Adipocyte (in vitro differentiated cells): ENCODE results near the gene VSNL1.
A peak's percentile ranks its signal among the peaks of the same experiment; 100 is the strongest.

Experiments used
- DNase-seq: peaks from one replicate; pipeline ENCODE4 v3.0.0-alpha.2; 2015; ENCODE audit warnings: low read depth
- H3K27me3 ChIP-seq: replicated peaks from 2 replicates; pipeline ENCODE4 v1.7.0; 2013; ENCODE audit warnings: mild to moderate bottlenecking, low read length, moderate library complexity; ENCODE audit not compliant: control insufficient read depth, insufficient read depth
- H3K36me3 ChIP-seq: 2 replicates; pipeline ENCODE4 v1.7.0; 2013; ENCODE audit warnings: low read length, mild to moderate bottlenecking, moderate library complexity; ENCODE audit not compliant: control insufficient read depth, insufficient read depth, severe bottlenecking
- H3K4me1 ChIP-seq: 2 replicates; pipeline ENCODE4 v1.7.0; 2013; ENCODE audit warnings: mild to moderate bottlenecking, low read length, moderate library complexity; ENCODE audit not compliant: control insufficient read depth, insufficient read depth
- H3K4me3 ChIP-seq: 2 replicates; pipeline ENCODE4 v1.7.0; 2013; ENCODE audit warnings: mild to moderate bottlenecking, low read length, moderate library complexity
- H3K9ac ChIP-seq: 2 replicates; pipeline ENCODE4 v1.7.0; 2013; ENCODE audit warnings: mild to moderate bottlenecking, low read length, moderate library complexity
- H3K9me3 ChIP-seq: 2 replicates; pipeline ENCODE4 v1.7.0; 2013; ENCODE audit warnings: mild to moderate bottlenecking, low read length, moderate library complexity; ENCODE audit not compliant: control insufficient read depth

The VSNL1 gene

DNA sequence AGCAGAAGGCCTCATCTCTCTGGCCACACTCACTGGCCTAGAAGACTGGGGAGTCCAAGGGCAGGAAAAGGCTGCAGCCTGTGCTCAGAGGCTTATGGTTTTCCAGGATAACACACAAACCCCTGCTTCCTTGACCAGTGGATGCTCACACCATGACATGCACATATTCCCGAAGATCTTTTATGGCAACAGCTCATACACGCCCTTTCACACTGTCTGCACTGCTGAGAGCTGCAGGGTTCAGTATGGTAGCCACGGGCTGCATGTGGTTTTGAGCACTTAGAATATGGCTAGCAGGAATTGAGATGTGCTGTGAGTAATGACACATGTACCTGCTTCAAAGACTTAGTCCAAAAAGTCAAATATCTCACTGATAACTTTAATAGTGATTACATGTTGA, 95.8 kb downstream of the VSNL1 start:
- Histone ChIP-seq H3K4me3 (no peak overlapping the region), H3K4me1 (no peaks in the 10 kb centered on the region), H3K36me3 (no peaks in the 10 kb centered on the region), H3K27me3 (peaks cover 4% of the 10 kb centered on the region), H3K9me3 (no peaks in the 10 kb centered on the region), H3K9ac (no peak overlapping the region)
- no peak for DNase-seq

DNA sequence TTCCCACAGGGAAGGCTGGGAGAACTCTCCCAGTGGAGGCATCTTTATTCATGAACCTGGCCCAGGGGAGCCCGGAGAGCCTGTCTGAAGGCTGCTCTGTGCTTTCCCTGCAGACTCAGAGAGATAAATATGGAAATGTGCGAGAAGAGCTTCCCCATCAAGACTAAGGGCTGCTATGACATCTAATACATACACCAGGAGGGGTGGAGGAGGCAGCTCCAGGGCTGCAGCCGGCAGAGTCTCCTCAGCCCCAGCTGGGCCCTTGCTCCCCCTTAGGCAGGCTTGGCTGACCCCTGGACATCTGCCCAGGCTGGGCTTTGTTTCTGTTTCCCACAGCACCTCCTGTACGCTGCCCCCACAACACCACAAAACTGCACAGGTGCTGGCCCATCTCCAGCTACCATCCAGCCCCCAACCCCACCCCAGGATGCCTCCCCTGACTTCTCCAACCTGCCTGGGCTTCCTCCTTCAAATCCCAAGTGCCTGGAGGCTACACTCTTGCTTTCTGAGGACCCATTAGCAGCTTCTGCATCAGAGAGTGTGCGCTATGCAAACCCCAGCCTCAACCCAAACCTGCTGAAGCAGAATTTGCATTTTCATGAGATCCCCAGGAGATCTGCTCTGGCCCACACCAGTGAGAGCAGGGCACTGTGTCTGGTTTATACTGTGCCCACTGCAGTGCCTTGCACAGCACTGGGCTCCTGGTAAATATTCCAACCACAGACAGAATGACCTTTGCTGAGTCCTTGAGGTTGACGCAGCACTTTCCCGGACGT, 96.8 kb downstream of the VSNL1 start:
- no peaks in the 10 kb centered on the region for H3K4me1 ChIP-seq
- no peaks in the 10 kb centered on the region for H3K9me3 ChIP-seq
- no peak overlapping the region for H3K4me3 ChIP-seq
- DNase-seq, result no peak
- H3K27me3 ChIP-seq, result peaks cover 4% of the 10 kb centered on the region
- H3K36me3 ChIP-seq, result no peaks in the 10 kb centered on the region
- no peak overlapping the region for H3K9ac ChIP-seq

DNA sequence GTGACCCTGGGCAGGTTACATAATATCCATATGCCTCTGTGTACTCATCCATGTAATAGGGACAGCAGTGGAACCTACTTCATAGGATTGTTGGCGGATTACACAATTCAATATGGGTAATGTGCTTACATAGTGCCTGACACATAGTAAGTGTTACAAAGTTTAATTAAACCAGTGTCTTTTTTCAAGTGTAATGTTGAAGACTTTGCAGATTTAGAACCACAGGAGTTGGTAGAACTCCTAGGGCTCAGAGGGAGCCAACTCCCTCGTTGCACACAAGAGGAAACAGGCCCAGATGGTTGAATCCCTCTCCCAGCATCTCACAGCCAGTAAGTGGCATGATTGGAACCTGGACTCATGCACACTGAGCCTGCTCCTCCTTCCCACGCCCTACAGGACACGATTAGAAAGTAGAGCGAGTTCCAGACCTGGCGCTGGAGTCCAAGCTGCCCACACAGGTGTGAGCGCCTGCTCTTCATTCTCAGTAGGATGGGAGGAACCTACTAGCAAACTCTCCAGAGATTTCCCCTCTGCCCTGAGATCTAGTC, 97.8 kb downstream of the VSNL1 start:
- Histone ChIP-seq H3K4me3 (no peak overlapping the region), H3K27me3 (peaks cover 4% of the 10 kb centered on the region), H3K9ac (no peak overlapping the region), H3K4me1 (peaks cover 6% of the 10 kb centered on the region), H3K36me3 (no peaks in the 10 kb centered on the region), H3K9me3 (no peaks in the 10 kb centered on the region)
- DNase-seq, result no peak

DNA sequence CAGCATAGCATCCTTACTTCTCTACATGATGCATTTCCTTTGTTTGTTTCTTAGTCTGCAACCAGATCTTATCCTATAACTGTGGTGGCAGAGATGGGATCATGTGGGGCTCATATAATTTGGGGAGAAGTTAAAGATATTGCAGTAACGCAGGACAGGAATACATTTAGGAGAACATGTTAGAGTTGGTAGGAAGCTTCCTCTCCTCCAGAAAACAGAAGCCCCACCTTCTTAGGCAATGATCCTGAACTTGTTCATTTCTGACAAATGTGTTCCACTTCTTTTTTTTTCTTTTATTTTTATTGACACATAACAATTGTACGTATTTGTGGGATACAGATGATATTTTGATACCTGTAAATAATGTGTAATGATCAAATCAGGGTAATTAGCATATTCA, 99.9 kb downstream of the VSNL1 start:
- Histone ChIP-seq H3K9ac (no peak overlapping the region), H3K36me3 (no peaks in the 10 kb centered on the region), H3K27me3 (peaks cover 4% of the 10 kb centered on the region), H3K9me3 (no peaks in the 10 kb centered on the region), H3K4me3 (no peak overlapping the region), H3K4me1 (peaks cover 12% of the 10 kb centered on the region)
- no peak for DNase-seq

DNA sequence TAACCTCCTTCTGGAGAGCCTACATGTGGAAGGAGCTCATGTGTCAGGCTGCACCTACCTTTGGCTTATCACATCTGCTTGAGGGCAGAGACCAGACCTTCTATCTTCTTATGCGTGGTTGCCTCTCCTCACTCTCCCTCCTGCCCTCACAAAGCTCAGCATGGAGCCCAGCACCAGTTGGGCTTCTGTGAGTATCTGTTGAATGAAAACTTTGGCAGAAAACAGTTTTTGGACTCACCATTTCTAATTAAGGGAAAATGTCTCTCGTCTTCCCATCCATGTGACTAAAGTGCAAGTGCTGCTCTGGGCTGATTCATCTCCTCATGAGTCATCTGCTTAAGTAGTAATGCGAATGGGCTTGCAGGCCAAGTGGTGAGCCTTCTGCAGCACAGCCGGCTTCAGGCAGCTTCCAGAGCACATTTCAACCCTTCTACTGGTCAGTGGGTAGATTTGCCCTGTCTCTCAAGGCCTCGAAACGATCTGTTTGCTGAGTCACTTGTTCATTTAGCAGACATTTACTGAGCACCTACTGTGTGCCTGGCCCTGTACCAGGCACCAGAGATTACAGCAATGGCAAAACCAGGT, 102.6 kb downstream of the VSNL1 start:
- H3K4me1 ChIP-seq, result peaks cover 22% of the 10 kb centered on the region
- DNase-seq, result peak; percentile 91
- H3K9ac ChIP-seq, result peak overlapping the region; percentile 38
- H3K27me3 ChIP-seq, result peaks cover 4% of the 10 kb centered on the region
- H3K36me3 ChIP-seq, result no peaks in the 10 kb centered on the region
- H3K4me3 ChIP-seq, result no peak overlapping the region
- H3K9me3 ChIP-seq, result no peaks in the 10 kb centered on the region

DNA sequence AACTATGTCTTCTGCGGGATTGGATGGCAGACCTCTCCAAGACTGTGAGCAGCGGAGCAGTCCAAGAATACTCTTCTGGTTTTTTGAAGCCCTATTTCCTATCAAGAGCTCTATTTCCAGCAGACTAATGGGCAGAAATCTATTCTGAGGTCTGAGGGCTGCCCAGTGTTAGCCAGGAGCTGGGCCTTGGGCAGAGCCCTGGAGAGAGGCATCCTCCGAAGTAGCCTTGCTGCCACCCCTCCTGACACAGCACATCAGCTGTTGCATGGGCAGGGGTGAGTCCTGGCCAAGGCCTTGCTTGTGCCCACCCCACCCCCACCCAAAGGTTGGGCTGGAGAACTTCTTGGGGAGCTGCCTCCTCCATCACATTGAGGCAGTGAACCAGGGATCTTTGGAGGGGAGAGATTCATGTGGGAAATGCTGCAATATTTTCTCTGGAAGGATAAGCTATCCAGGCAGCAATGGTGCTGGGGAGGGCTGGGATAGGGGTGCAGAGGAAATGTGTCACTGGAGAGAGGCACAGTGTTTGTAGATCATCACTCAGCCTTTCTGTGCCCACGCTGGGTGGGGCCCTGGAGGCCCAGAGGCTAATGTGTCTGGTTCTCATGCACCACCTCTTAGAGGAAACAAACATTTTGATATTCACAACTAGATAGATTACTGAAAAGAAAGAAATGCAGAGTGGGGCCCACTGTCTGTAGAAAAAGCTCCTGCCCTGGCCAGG, 104.7 kb downstream of the VSNL1 start:
- Histone ChIP-seq H3K4me1 (peaks cover 22% of the 10 kb centered on the region), H3K4me3 (no peak overlapping the region), H3K9ac (no peak overlapping the region), H3K36me3 (no peaks in the 10 kb centered on the region), H3K9me3 (no peaks in the 10 kb centered on the region), H3K27me3 (no peaks in the 10 kb centered on the region)
- peak; percentile 43 for DNase-seq

DNA sequence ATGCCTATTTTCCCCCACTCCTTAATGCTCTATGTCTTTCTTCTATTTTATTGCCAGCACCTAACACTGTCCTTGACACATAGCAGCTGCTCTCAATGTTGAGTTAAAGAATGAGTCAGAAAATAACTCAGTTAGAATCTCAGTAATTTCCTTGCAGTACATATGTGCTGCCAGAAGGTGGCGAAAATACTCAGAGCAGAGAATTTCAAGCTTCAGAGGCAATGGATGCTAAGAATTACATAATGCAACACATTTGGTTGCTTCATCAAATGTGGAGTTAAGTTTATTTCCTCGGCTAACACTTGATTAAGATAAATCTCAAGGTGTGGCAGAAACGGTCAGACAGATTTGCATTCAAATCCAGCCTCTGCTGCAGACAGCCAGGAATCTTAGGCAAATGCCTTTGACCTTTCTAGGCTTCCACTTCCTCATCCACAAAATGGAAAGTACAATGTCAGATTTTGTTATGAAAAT, 105.6 kb downstream of the VSNL1 start:
- Histone ChIP-seq H3K9me3 (no peaks in the 10 kb centered on the region), H3K36me3 (no peaks in the 10 kb centered on the region), H3K9ac (no peak overlapping the region), H3K4me1 (peaks cover 22% of the 10 kb centered on the region), H3K4me3 (no peak overlapping the region), H3K27me3 (no peaks in the 10 kb centered on the region)
- DNase-seq, result peak; percentile 93

DNA sequence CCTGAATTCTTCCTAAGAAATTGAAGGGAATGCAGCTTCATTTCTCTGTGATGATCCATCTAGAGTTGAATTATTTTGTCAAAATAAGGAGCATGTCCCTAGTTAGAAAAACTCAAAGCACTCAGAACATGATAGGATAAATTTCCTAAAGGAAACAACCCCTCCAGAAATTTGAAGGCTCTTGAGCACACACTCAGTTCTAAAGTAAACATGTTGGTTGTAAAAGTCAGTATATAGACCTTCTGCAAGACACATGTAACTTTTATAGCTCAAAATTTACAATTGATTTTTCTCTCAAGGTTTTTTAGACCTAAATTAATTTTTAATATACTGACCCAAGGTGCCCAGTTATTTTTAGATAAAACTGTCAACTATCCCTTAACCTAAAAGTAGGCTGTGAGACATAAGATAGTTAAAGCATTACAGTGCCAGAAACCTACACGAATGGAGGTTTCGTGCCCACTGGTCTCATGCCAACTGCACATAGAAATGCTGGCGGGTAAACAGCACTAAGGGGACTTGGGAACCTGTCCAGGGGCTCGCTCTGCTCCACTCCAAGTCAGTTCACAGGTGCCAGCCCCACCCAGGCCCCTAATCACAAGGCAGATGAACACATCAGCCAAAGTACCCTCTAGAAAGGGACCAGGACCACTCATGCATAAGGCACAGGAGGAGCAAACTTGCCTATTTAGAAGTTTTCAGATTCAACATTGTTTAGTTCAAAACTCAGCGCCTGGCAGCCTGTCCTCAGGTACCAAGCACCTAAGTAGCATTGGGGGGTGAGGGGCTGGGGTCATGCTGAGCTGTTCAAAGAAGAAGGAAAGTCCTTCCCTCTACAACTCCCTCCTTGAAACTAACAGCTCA, 106.6 kb downstream of the VSNL1 start:
- H3K36me3 ChIP-seq, result no peaks in the 10 kb centered on the region
- peaks cover 22% of the 10 kb centered on the region for H3K4me1 ChIP-seq
- H3K9ac ChIP-seq, result no peak overlapping the region
- no peak for DNase-seq
- H3K4me3 ChIP-seq, result no peak overlapping the region
- no peaks in the 10 kb centered on the region for H3K27me3 ChIP-seq
- no peaks in the 10 kb centered on the region for H3K9me3 ChIP-seq

DNA sequence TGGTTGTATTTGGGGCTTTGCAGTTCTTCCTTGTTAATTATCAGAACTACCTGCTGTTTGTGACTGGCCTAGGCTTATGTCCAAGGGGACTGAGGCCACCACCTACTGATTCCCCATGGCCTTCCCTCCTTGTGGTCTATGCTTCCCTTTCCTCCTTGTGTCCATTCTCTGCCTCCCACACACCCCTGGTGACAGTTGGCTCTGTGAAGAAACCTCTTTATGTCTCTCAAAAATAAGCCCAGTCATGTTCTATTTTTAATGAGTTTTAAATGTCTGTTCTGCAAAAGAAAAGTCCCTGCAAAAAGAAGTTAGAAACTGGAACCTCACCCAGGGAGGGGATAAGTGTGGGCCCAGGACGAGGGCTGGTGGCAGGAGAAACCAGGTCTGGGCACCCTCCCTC, 108.1 kb downstream of the VSNL1 start:
- no peak overlapping the region for H3K9ac ChIP-seq
- no peaks in the 10 kb centered on the region for H3K36me3 ChIP-seq
- no peak for DNase-seq
- H3K27me3 ChIP-seq, result no peaks in the 10 kb centered on the region
- no peaks in the 10 kb centered on the region for H3K9me3 ChIP-seq
- H3K4me1 ChIP-seq, result peaks cover 13% of the 10 kb centered on the region
- H3K4me3 ChIP-seq, result no peak overlapping the region

DNA sequence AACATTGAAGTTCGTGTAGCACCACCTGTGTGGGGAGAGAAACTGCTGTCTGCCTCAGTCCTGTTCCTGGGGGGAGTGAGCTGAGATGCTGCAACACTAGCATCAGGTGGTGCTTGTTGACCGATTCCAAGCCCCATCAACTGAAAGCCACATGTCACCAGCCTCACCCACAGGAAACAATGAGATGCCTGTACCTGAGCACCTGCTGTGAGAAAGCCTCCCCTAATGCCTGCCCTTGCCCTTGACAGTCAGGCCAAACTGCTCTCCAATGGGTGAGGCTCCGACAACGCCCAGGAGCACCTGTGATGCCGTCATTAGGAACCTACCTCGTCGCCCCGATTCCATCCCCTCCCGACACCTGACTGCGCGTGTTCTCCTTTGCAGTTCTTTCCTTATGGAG, 108.5 kb downstream of the VSNL1 start:
- Histone ChIP-seq H3K4me1 (peaks cover 12% of the 10 kb centered on the region), H3K9ac (no peak overlapping the region), H3K36me3 (no peaks in the 10 kb centered on the region), H3K4me3 (no peak overlapping the region), H3K27me3 (no peaks in the 10 kb centered on the region), H3K9me3 (no peaks in the 10 kb centered on the region)
- DNase-seq, result no peak
